B cell (primary cell): ENCODE data around the gene UQCRH.

Experiments used
- EZH2 ChIP-seq: IDR thresholded peaks from 2 replicates; pipeline ENCODE4 v1.6.1; 2012; ENCODE audit warnings: borderline replicate concordance, low read depth, mild to moderate bottlenecking, moderate library complexity, low read length; ENCODE audit not compliant: insufficient read depth, poor library complexity, severe bottlenecking
- TF ChIP-seq, protein P1 (sequence below): fragments of 200-600 bp; IDR thresholded peaks from one replicate; pipeline ENCODE4 v1.8.0; 2022; ENCODE audit warnings: antibody characterized with exemption, mild to moderate bottlenecking

GRCh38 chr1:46333300-46334029 is 30.0 kb downstream of the UQCRH start:
- TF ChIP-seq, protein P1, sequence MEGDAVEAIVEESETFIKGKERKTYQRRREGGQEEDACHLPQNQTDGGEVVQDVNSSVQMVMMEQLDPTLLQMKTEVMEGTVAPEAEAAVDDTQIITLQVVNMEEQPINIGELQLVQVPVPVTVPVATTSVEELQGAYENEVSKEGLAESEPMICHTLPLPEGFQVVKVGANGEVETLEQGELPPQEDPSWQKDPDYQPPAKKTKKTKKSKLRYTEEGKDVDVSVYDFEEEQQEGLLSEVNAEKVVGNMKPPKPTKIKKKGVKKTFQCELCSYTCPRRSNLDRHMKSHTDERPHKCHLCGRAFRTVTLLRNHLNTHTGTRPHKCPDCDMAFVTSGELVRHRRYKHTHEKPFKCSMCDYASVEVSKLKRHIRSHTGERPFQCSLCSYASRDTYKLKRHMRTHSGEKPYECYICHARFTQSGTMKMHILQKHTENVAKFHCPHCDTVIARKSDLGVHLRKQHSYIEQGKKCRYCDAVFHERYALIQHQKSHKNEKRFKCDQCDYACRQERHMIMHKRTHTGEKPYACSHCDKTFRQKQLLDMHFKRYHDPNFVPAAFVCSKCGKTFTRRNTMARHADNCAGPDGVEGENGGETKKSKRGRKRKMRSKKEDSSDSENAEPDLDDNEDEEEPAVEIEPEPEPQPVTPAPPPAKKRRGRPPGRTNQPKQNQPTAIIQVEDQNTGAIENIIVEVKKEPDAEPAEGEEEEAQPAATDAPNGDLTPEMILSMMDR: peak; percentile 36
- no peak for TF ChIP-seq EZH2
